ENCODE results near the gene HOXA10. TPM values are rescaled to one million over a fixed set of nuclear protein-coding genes. Genes with fewer than 3 reads are reported as not detected.
A peak's percentile ranks its signal among the peaks of the same experiment; 100 is the strongest.

The HOXA10 gene
- total and polyA plus RNA-seq, 4 donors, result 1.5 to 11.2 (median 3.5) TPM

- intact Hi-C loops (cut with DNase I), result loop anchor here in 1 of 2 donors (5.0 kb wide), 1 partner anchor 42 kb away; the partner anchor contains the start of gene HOXA1
- H3K27ac ChIP-seq (ENCODE audit: low read depth in 1 of 2, low read length in 2 of 2), result no peak overlapping the region
- no peaks in the 10 kb centered on the region for H3K36me3 ChIP-seq (ENCODE audit: control insufficient read depth in 1 of 2, insufficient read depth in 2 of 2, low read length in 1 of 2)
- ATAC-seq (ENCODE audit: low FRiP score), result no peak
- no peak overlapping the region for H3K4me3 ChIP-seq (ENCODE audit: low read length in 2 of 2)
- no peaks in the 10 kb centered on the region for H3K27me3 ChIP-seq (ENCODE audit: control insufficient read depth in 1 of 2, insufficient read depth in 2 of 2, low read length in 1 of 2)
- no peaks in the 10 kb centered on the region for H3K4me1 ChIP-seq (ENCODE audit: control insufficient read depth in 1 of 2, insufficient read depth in 2 of 2, low read length in 2 of 2)
- 59 to 75% methylated on average over 53 of the region's 53 CpGs for WGBS, 2 donors
- H3K9me3 ChIP-seq (ENCODE audit: control insufficient read depth, low read length), result no peaks in the 10 kb centered on the region
- peak in 1 of 2 donors; percentile 78 for DNase-seq
Measured at GRCh38 chr7:27139334-27140125, 34.6 kb downstream of the HOXA10 start.

GRCh38 chr7:27138985-27139333, 35.2 kb downstream of the HOXA10 start:
- Histone ChIP-seq H3K4me1 (ENCODE audit: control insufficient read depth in 1 of 2, insufficient read depth in 2 of 2, low read length in 2 of 2) (no peaks in the 10 kb centered on the region), H3K27ac (ENCODE audit: low read depth in 1 of 2, low read length in 2 of 2) (no peak overlapping the region), H3K4me3 (ENCODE audit: low read length in 2 of 2) (no peak overlapping the region), H3K9me3 (ENCODE audit: control insufficient read depth, low read length) (no peaks in the 10 kb centered on the region), H3K27me3 (ENCODE audit: control insufficient read depth in 1 of 2, insufficient read depth in 2 of 2, low read length in 1 of 2) (no peaks in the 10 kb centered on the region), H3K36me3 (ENCODE audit: control insufficient read depth in 1 of 2, insufficient read depth in 2 of 2, low read length in 1 of 2) (no peaks in the 10 kb centered on the region)
- DNase-seq (no peak), ATAC-seq (ENCODE audit: low FRiP score) (no peak)
- intact Hi-C loops (cut with DNase I), result no loop called here
- WGBS, 2 donors, result 72 to 88% methylated on average over 11 of the region's 11 CpGs

- Histone ChIP-seq H3K27ac (ENCODE audit: low read depth in 1 of 2, low read length in 2 of 2) (no peak overlapping the region), H3K27me3 (ENCODE audit: control insufficient read depth in 1 of 2, insufficient read depth in 2 of 2, low read length in 1 of 2) (no peaks in the 10 kb centered on the region), H3K36me3 (ENCODE audit: control insufficient read depth in 1 of 2, insufficient read depth in 2 of 2, low read length in 1 of 2) (no peaks in the 10 kb centered on the region), H3K9me3 (ENCODE audit: control insufficient read depth, low read length) (no peaks in the 10 kb centered on the region), H3K4me3 (ENCODE audit: low read length in 2 of 2) (no peak overlapping the region), H3K4me1 (ENCODE audit: control insufficient read depth in 1 of 2, insufficient read depth in 2 of 2, low read length in 2 of 2) (no peaks in the 10 kb centered on the region)
- DNase-seq, result no peak
- ATAC-seq (ENCODE audit: low FRiP score), result no peak
- 95 to 97% methylated on average over 1 of the region's 1 CpG for WGBS, 2 donors
- intact Hi-C loops (cut with DNase I), result no loop called here
Measured at GRCh38 chr7:27138472-27138871, 35.6 kb downstream of the HOXA10 start.

GRCh38 chr7:27137640-27138315, 36.3 kb downstream of the HOXA10 start:
- Histone ChIP-seq H3K27me3 (ENCODE audit: control insufficient read depth in 1 of 2, insufficient read depth in 2 of 2, low read length in 1 of 2) (no peaks in the 10 kb centered on the region), H3K4me3 (ENCODE audit: low read length in 2 of 2) (no peak overlapping the region), H3K27ac (ENCODE audit: low read depth in 1 of 2, low read length in 2 of 2) (no peak overlapping the region), H3K36me3 (ENCODE audit: control insufficient read depth in 1 of 2, insufficient read depth in 2 of 2, low read length in 1 of 2) (no peaks in the 10 kb centered on the region), H3K4me1 (ENCODE audit: control insufficient read depth in 1 of 2, insufficient read depth in 2 of 2, low read length in 2 of 2) (no peaks in the 10 kb centered on the region), H3K9me3 (ENCODE audit: control insufficient read depth, low read length) (no peaks in the 10 kb centered on the region)
- ATAC-seq (ENCODE audit: low FRiP score) (no peak), DNase-seq (no peak)
- intact Hi-C loops (cut with DNase I), result no loop called here
- 72 to 82% methylated on average over 2 of the region's 2 CpGs for WGBS, 2 donors

GRCh38 chr7:27134392-27134791, 39.7 kb downstream of the HOXA10 start:
- Histone ChIP-seq H3K9me3 (ENCODE audit: control insufficient read depth, low read length) (no peaks in the 10 kb centered on the region), H3K4me1 (ENCODE audit: control insufficient read depth in 1 of 2, insufficient read depth in 2 of 2, low read length in 2 of 2) (no peaks in the 10 kb centered on the region), H3K27ac (ENCODE audit: low read depth in 1 of 2, low read length in 2 of 2) (no peak overlapping the region), H3K27me3 (ENCODE audit: control insufficient read depth in 1 of 2, insufficient read depth in 2 of 2, low read length in 1 of 2) (no peaks in the 10 kb centered on the region), H3K36me3 (ENCODE audit: control insufficient read depth in 1 of 2, insufficient read depth in 2 of 2, low read length in 1 of 2) (no peaks in the 10 kb centered on the region), H3K4me3 (ENCODE audit: low read length in 2 of 2) (no peak overlapping the region)
- WGBS, 2 donors, result 34 to 39% methylated on average over 2 of the region's 2 CpGs
- no peak for DNase-seq
- intact Hi-C loops (cut with DNase I), result loop anchor here in 1 of 2 donors (5.0 kb wide), 1 partner anchor 37 kb away; the partner anchor contains the start of gene HOXA1
- ATAC-seq (ENCODE audit: low FRiP score), result no peak

GRCh38 chr7:27133409-27134231, 40.5 kb downstream of the HOXA10 start:
- no peak for DNase-seq
- Histone ChIP-seq H3K27me3 (ENCODE audit: control insufficient read depth in 1 of 2, insufficient read depth in 2 of 2, low read length in 1 of 2) (no peaks in the 10 kb centered on the region), H3K36me3 (ENCODE audit: control insufficient read depth in 1 of 2, insufficient read depth in 2 of 2, low read length in 1 of 2) (no peaks in the 10 kb centered on the region), H3K27ac (ENCODE audit: low read depth in 1 of 2, low read length in 2 of 2) (no peak overlapping the region), H3K4me3 (ENCODE audit: low read length in 2 of 2) (no peak overlapping the region), H3K9me3 (ENCODE audit: control insufficient read depth, low read length) (no peaks in the 10 kb centered on the region), H3K4me1 (ENCODE audit: control insufficient read depth in 1 of 2, insufficient read depth in 2 of 2, low read length in 2 of 2) (no peaks in the 10 kb centered on the region)
- ATAC-seq (ENCODE audit: low FRiP score), result no peak
- intact Hi-C loops (cut with DNase I), result loop anchor here in 1 of 2 donors (5.0 kb wide), 1 partner anchor 36 kb away; the partner anchor contains the start of gene HOXA1
- WGBS, 2 donors, result 75 to 88% methylated on average over 18 of the region's 18 CpGs

- WGBS, 2 donors, result 70 to 84% methylated on average over 6 of the region's 6 CpGs
- intact Hi-C loops (cut with DNase I), result loop anchor here in 1 of 2 donors (5.0 kb wide), 1 partner anchor 36 kb away; the partner anchor contains the start of gene HOXA1
- Histone ChIP-seq H3K9me3 (ENCODE audit: control insufficient read depth, low read length) (no peaks in the 10 kb centered on the region), H3K27ac (ENCODE audit: low read depth in 1 of 2, low read length in 2 of 2) (no peak overlapping the region), H3K36me3 (ENCODE audit: control insufficient read depth in 1 of 2, insufficient read depth in 2 of 2, low read length in 1 of 2) (no peaks in the 10 kb centered on the region), H3K27me3 (ENCODE audit: control insufficient read depth in 1 of 2, insufficient read depth in 2 of 2, low read length in 1 of 2) (no peaks in the 10 kb centered on the region), H3K4me3 (ENCODE audit: low read length in 2 of 2) (no peak overlapping the region), H3K4me1 (ENCODE audit: control insufficient read depth in 1 of 2, insufficient read depth in 2 of 2, low read length in 2 of 2) (no peaks in the 10 kb centered on the region)
- DNase-seq (no peak), ATAC-seq (ENCODE audit: low FRiP score) (no peak)
Measured at GRCh38 chr7:27132978-27133377, 41.1 kb downstream of the HOXA10 start.

- intact Hi-C loops (cut with DNase I), result loop anchor here in 1 of 2 donors (5.0 kb wide), 1 partner anchor 35 kb away; the partner anchor contains the start of gene HOXA1
- DNase-seq (no peak), ATAC-seq (ENCODE audit: low FRiP score) (no peak)
- no peaks in the 10 kb centered on the region for H3K9me3 ChIP-seq (ENCODE audit: control insufficient read depth, low read length)
- WGBS, 2 donors, result 72 to 81% methylated on average over 2 of the region's 2 CpGs
- H3K27me3 ChIP-seq (ENCODE audit: control insufficient read depth in 1 of 2, insufficient read depth in 2 of 2, low read length in 1 of 2), result no peaks in the 10 kb centered on the region
- H3K36me3 ChIP-seq (ENCODE audit: control insufficient read depth in 1 of 2, insufficient read depth in 2 of 2, low read length in 1 of 2), result no peaks in the 10 kb centered on the region
- H3K4me3 ChIP-seq (ENCODE audit: low read length in 2 of 2), result no peak overlapping the region
- no peak overlapping the region for H3K27ac ChIP-seq (ENCODE audit: low read depth in 1 of 2, low read length in 2 of 2)
- H3K4me1 ChIP-seq (ENCODE audit: control insufficient read depth in 1 of 2, insufficient read depth in 2 of 2, low read length in 2 of 2), result no peaks in the 10 kb centered on the region
Measured at GRCh38 chr7:27132214-27132613, 41.9 kb downstream of the HOXA10 start.

All from aorta (tissue), 5 donors.